ENCODE measurements around the gene RPS6KB1.
A peak's percentile ranks its signal among the peaks of the same experiment; 100 is the strongest.
"Not testable (repeated sequence)": the region's sequence is repeated elsewhere in the genome, so short reads cannot be mapped to it uniquely, and the experiment has no call there.

Gene RPS6KB1

GRCh38 chr17:59892924-59893675 lies at the start of gene RPS6KB1, which contains the start of gene TUBD1:
TSS of gene RPS6KB1 (plus strand) at chr17:59893121. CDS start at chr17:59893185, 64 bp downstream.
TSS of gene TUBD1 (minus strand) at chr17:59892943. CDS start at chr17:59891002, 1,941 bp downstream.
- peak; percentile 98 for DNase-seq

GRCh38 chr17:59844884-59845594 lies 47.9 kb upstream of the RPS6KB1 start:
- DNase-seq, result no peak

- peak; percentile 28 for DNase-seq
Measured at GRCh38 chr17:59845595-59846393, 47.1 kb upstream of the RPS6KB1 start.

GRCh38 chr17:59846394-59847165 lies 46.3 kb upstream of the RPS6KB1 start:
- DNase-seq, result no peak

- no peak for DNase-seq
Measured at GRCh38 chr17:59848385-59848668, 44.6 kb upstream of the RPS6KB1 start.

- no peak for DNase-seq
Measured at GRCh38 chr17:59848778-59849177, 44.1 kb upstream of the RPS6KB1 start.

- DNase-seq, result not testable (repeated sequence)
Measured at GRCh38 chr17:59850311-59850710, 42.6 kb upstream of the RPS6KB1 start.

- no peak for DNase-seq
Measured at GRCh38 chr17:59851439-59852375, 41.2 kb upstream of the RPS6KB1 start.

- DNase-seq, result not testable (repeated sequence)
Measured at GRCh38 chr17:59852847-59853167, 40.1 kb upstream of the RPS6KB1 start.

- no peak for DNase-seq
Measured at GRCh38 chr17:59853168-59853918, 39.6 kb upstream of the RPS6KB1 start.

GRCh38 chr17:59853919-59854729 lies 38.8 kb upstream of the RPS6KB1 start:
- not testable (repeated sequence) for DNase-seq

- DNase-seq, result no peak
Measured at GRCh38 chr17:59856859-59857794, 35.8 kb upstream of the RPS6KB1 start.

- no peak for DNase-seq
Measured at GRCh38 chr17:59858167-59858816, 34.6 kb upstream of the RPS6KB1 start.

GRCh38 chr17:59858932-59859331 lies 34.0 kb upstream of the RPS6KB1 start:
- DNase-seq, result no peak

- no peak for DNase-seq
Measured at GRCh38 chr17:59859444-59860025, 33.4 kb upstream of the RPS6KB1 start.

- no peak for DNase-seq
Measured at GRCh38 chr17:59863616-59864015, 29.3 kb upstream of the RPS6KB1 start.

GRCh38 chr17:59869941-59870218 lies 23.0 kb upstream of the RPS6KB1 start:
- no peak for DNase-seq

GRCh38 chr17:59870482-59870881 lies 22.4 kb upstream of the RPS6KB1 start:
- no peak for DNase-seq
